Endothelial cell of hepatic sinusoid (primary cell): ENCODE results near the gene TRMT10C.
"Not testable (repeated sequence)": the region's sequence is repeated elsewhere in the genome, so short reads cannot be mapped to it uniquely, and the experiment has no call there.

Experiments used
- in situ Hi-C: cut with HindIII; loops from 2 replicates; pipeline ENCODE4 v1.10.0; 2017; ENCODE audit warnings: low sequenced_read_pairs

TRMT10C gene

GRCh38 chr3:101561630-101562328 is at the start of gene TRMT10C:
Gene TRMT10C (plus strand): TSS chr3:101561868. CDS start chr3:101564782, 2,914 bp downstream.
- in situ Hi-C loops, result no loop called here

- in situ Hi-C loops, result no loop called here
These were observed 49.3 kb upstream of the TRMT10C start for GRCh38 chr3:101512396-101512645.

- in situ Hi-C loops, result no loop called here
These were observed 48.8 kb upstream of the TRMT10C start, which contains the start of gene SENP7 for GRCh38 chr3:101512646-101513418. Gene SENP7 (minus strand): TSS chr3:101513212. CDS start chr3:101513130, 82 bp downstream.

- in situ Hi-C loops, result no loop called here
These were observed 48.2 kb upstream of the TRMT10C start for GRCh38 chr3:101513419-101513986.

GRCh38 chr3:101518421-101518871 is 43.2 kb upstream of the TRMT10C start:
- in situ Hi-C loops, result no loop called here

- in situ Hi-C loops, result no loop called here
These were observed 41.8 kb upstream of the TRMT10C start for GRCh38 chr3:101519685-101520365.

GRCh38 chr3:101521211-101521701 is 40.4 kb upstream of the TRMT10C start:
- in situ Hi-C loops, result no loop called here

GRCh38 chr3:101527441-101527840 is 34.2 kb upstream of the TRMT10C start:
- in situ Hi-C loops, result no loop called here

- in situ Hi-C loops, result no loop called here
These were observed 33.8 kb upstream of the TRMT10C start for GRCh38 chr3:101527906-101528305.

GRCh38 chr3:101529816-101530685 is 31.6 kb upstream of the TRMT10C start:
- in situ Hi-C loops, result no loop called here

- in situ Hi-C loops, result no loop called here
These were observed 31.0 kb upstream of the TRMT10C start for GRCh38 chr3:101530686-101531047.

GRCh38 chr3:101531473-101532086 is 30.1 kb upstream of the TRMT10C start:
- in situ Hi-C loops, result no loop called here

GRCh38 chr3:101532783-101533602 is 28.7 kb upstream of the TRMT10C start:
- in situ Hi-C loops, result no loop called here

- in situ Hi-C loops, result no loop called here
These were observed 28.1 kb upstream of the TRMT10C start for GRCh38 chr3:101533603-101533968.

GRCh38 chr3:101535221-101535620 is 26.4 kb upstream of the TRMT10C start:
- in situ Hi-C loops, result no loop called here

GRCh38 chr3:101536266-101536665 is 25.4 kb upstream of the TRMT10C start:
- in situ Hi-C loops, result no loop called here

GRCh38 chr3:101536955-101537354 is 24.7 kb upstream of the TRMT10C start:
- in situ Hi-C loops, result not testable (repeated sequence)

GRCh38 chr3:101542957-101543356 is 18.7 kb upstream of the TRMT10C start:
- in situ Hi-C loops, result no loop called here

- in situ Hi-C loops, result no loop called here
These were observed 17.4 kb upstream of the TRMT10C start for GRCh38 chr3:101544161-101544850.
